Fibroblast of mammary gland (primary cell): ENCODE data around the gene SHC2.
"Not testable (repeated sequence)": the region's sequence is repeated elsewhere in the genome, so short reads cannot be mapped to it uniquely, and the experiment has no call there.

Experiments
- DNase-seq: peaks from one replicate; pipeline ENCODE4 v3.0.0-alpha.2; 2010; ENCODE audit warnings: low read depth
- H3K4me3 ChIP-seq: 2 replicates; pipeline ENCODE4 v1.5.1; 2011; ENCODE audit warnings: low read depth, mild to moderate bottlenecking, low read length, moderate library complexity; ENCODE audit not compliant: control insufficient read depth
- TF ChIP-seq, protein P1 (sequence below): conservative IDR thresholded peaks from 2 replicates; pipeline ENCODE4 v1.5.1; 2011; ENCODE audit warnings: low read depth, low read length, inconsistent platforms; ENCODE audit not compliant: control insufficient read depth, insufficient read depth

SHC2 gene

DNA sequence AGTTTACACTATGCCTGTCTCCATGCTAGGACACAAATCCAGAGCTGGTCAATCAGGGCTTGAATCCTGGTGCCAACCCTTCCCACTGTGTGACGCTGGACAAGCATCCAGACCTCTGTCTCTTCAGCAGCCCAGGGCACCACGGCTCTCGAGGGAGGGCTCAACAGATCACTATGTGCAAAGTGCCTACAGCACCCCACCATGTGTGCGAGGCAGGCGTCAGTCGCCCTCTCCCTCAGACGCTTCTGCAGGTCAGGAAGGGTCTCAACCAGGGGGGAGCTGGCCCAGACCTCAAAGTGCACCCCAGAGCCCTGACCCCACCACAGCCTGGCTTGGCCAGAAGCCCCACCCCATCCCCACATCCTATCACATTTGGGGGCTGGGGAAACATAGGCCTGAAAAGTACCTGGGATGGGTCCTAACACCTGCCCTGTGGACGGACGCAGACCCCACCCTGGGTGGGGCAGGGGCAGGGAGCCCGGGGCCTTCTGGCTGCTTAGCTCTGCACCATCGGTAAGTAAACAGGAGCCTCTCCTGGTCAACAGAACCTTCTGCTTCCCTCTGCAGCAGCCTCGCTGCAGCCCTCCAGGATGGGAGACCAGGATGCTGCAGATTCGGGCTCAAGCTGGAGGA is 49.0 kb downstream of the SHC2 start:
- TF ChIP-seq, protein P1, sequence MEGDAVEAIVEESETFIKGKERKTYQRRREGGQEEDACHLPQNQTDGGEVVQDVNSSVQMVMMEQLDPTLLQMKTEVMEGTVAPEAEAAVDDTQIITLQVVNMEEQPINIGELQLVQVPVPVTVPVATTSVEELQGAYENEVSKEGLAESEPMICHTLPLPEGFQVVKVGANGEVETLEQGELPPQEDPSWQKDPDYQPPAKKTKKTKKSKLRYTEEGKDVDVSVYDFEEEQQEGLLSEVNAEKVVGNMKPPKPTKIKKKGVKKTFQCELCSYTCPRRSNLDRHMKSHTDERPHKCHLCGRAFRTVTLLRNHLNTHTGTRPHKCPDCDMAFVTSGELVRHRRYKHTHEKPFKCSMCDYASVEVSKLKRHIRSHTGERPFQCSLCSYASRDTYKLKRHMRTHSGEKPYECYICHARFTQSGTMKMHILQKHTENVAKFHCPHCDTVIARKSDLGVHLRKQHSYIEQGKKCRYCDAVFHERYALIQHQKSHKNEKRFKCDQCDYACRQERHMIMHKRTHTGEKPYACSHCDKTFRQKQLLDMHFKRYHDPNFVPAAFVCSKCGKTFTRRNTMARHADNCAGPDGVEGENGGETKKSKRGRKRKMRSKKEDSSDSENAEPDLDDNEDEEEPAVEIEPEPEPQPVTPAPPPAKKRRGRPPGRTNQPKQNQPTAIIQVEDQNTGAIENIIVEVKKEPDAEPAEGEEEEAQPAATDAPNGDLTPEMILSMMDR = no peak
- no peak overlapping the region for H3K4me3 ChIP-seq
- DNase-seq = no peak

DNA sequence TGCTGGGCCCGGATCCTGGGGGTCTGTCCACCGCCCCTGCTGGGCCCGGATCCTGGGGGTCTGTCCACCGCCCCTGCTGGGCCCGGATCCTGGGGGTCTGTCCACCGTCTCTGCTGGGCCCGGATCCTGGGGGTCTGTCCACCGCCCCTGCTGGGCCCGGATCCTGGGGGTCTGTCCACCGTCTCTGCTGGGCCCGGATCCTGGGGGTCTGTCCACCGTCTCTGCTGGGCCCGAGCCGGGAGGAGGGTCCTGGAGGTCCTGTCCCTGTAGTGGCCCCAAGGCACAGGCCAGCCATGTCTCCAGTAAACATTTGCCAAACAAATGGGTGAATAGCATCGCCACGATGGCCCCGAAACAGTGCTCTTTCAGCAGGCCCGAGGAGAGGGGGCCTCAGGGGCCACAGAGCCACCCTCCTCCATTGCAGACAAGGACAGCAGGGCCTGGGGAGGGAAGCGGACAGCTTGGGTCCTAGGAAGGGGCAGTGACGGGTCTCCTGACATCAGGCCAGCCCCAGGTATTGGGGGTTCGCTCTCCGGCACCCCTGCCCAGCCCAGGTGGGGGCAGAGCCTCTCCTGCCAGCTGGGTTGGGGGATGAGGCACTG is 49.6 kb downstream of the SHC2 start:
- H3K4me3 ChIP-seq, DNase-seq: not testable (repeated sequence)

DNA sequence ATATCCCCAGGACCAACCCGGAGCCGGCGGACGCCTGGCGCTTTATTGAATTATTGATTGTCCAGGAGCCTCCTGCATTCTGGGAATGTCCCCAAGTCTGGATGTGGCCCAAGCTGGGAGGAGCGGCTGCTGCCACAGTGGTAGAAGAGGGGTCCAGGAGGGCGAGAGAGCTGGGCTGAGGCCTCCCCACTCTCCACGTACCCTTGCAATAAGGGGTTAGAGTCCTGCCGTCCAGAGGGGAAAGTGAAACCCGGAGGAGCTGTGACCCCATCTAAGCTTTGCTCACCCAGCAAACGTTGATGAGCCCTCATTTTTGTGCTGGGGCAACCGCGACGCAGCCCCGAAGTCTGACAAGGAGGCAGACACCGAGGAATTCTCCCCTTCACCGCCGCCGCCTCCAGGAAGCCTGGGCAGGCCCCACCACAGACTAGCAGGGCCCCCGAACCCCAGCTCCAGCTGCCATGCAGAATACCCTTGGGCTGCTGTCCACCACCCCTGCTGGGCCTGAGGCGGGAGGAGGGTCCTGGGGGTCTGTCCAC is 50.5 kb downstream of the SHC2 start:
- H3K4me3 ChIP-seq = no peak overlapping the region
- TF ChIP-seq, protein P1 = no peak
- DNase-seq = no peak

DNA sequence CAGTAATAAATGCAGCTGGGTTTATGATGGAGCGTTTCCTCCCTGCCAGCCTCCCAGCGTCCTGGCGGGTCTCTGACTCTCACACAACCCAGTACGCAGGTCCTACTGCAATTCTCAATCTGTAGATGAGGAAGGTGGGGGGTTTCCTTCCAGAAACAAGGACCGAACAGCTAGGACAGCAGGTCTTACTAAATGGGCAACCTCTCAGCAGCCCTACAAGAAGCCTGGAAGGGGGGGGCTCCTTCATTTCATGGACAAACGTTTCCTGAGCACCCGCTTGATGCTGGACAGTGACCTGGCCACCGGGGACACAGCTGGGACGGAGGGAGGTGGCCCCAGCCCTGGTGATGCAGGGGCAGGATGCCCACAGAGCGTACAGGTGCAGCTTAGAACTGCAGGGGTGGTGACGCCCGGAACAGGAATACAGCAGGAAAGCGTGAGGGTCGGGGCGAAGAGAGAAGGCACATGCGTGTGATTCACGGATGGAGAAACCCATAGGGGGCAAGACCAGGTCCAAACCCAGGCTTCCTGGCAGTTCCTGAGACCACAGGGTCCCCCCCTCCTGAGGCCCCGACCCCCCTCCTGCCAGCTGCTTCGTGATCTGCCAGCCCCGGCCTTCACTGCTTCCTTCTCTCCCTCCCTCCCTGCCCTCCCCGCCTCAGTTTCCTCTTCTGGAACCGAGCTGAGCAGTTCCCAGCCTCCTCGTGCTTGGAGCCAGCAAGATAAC is 51.2 kb downstream of the SHC2 start:
- TF ChIP-seq, protein P1 = no peak
- no peak overlapping the region for H3K4me3 ChIP-seq
- DNase-seq = no peak

DNA sequence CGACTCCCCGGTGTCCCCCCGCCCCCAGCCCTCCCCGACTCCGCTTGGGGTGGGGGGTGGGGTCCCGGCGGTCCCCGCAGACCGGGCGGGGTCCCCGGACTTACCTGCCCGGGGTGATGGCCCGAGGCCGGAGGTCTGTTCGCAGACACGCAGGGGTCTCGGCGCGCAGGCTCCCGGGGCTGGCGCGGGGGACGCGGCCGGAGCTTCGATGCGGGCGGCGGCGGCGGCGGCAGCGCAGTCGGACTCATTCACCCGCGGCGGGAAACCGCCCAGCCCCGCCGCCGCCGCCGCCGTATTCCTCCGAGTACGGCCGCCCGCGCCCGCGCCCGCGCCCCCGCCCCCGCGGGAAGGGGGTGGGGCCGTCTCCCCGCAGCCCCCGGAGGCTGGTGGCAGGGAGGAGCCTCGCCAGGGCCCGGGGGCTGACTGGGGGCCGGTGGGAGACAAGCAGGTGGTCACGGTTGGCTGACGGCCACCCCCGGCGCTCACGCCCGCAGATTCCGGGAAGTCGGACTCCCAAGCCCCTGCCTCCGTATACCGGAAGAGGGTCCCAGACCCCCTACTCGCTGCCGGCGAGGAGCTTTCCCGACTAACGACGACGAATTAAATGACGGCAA is 51.8 kb downstream of the SHC2 start, which contains the start of gene C2CD4C:
Gene C2CD4C, minus strand, starts transcription at position 246 of the 614 bp plus-strand sequence. CDS start 786 bp downstream, outside the sequence.
- TF ChIP-seq, protein P1 = no peak
- H3K4me3 ChIP-seq = no peak within 1 kb of the TSS
- DNase-seq = no peak

DNA sequence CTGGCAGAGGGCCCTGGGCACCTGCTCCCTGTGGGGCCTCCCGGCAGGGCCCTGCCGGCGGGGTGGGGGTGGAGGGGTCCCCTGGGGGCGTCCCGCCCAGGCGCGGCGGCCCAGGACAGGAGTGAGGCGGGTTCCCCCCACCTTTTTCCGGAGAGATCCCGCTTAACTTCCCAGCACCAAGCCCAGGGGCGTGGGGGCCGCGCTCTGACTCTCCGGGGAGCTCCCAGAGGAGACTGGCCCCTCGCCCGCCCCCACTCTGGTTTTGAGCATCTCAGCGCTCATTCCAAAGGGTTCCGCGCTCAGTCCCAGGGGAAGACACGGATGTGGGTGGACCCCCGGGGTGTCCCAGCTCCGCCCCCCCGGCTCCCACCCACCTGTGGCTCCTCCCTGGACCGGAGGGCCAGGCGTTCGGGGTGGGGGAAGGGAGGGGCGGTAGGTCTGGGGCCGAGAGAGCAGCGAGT is 52.4 kb downstream of the SHC2 start:
- TF ChIP-seq, protein P1 = no peak
- DNase-seq = no peak
- no peak overlapping the region for H3K4me3 ChIP-seq
